Middle frontal gyrus (tissue), 1 donor: Measurements from ENCODE around the gene DPP6.
A peak's percentile ranks its signal among the peaks of the same experiment; 100 is the strongest.

Source experiments
- DNase-seq: peaks from one replicate; pipeline ENCODE4 v3.0.0-alpha.2; 2015; ENCODE audit warnings: low spot score; ENCODE audit errors: extremely low spot score

The DPP6 gene

GRCh38 chr7:154394804-154395203 is 342.6 kb downstream of the DPP6 start:
- no peak for DNase-seq

- DNase-seq: no peak
Measured at GRCh38 chr7:154406312-154406711, 354.1 kb downstream of the DPP6 start.

GRCh38 chr7:154409703-154410311 is 357.6 kb downstream of the DPP6 start:
- DNase-seq: no peak

- DNase-seq: no peak
Measured at GRCh38 chr7:154412105-154412504, 359.9 kb downstream of the DPP6 start.

GRCh38 chr7:154415709-154416399 is 363.7 kb downstream of the DPP6 start:
- no peak for DNase-seq

GRCh38 chr7:154416714-154417113 is 364.5 kb downstream of the DPP6 start:
- DNase-seq: no peak

GRCh38 chr7:154419344-154419743 is 367.1 kb downstream of the DPP6 start:
- no peak for DNase-seq

GRCh38 chr7:154423231-154423630 is 371.0 kb downstream of the DPP6 start:
- DNase-seq: no peak

GRCh38 chr7:154424350-154424749 is 372.2 kb downstream of the DPP6 start:
- no peak for DNase-seq

GRCh38 chr7:154425271-154425670 is 373.1 kb downstream of the DPP6 start:
- no peak for DNase-seq

GRCh38 chr7:154426778-154427177 is 374.6 kb downstream of the DPP6 start:
- no peak for DNase-seq

- DNase-seq: peak; percentile 46
Measured at GRCh38 chr7:154427533-154427932, 375.3 kb downstream of the DPP6 start.

GRCh38 chr7:154429666-154430404 is 377.6 kb downstream of the DPP6 start:
- DNase-seq: no peak

- DNase-seq: no peak
Measured at GRCh38 chr7:154430640-154431039, 378.4 kb downstream of the DPP6 start.

- no peak for DNase-seq
Measured at GRCh38 chr7:154431045-154431444, 378.8 kb downstream of the DPP6 start.

- no peak for DNase-seq
Measured at GRCh38 chr7:154433632-154434598, 381.7 kb downstream of the DPP6 start.

GRCh38 chr7:154436560-154436959 is 384.4 kb downstream of the DPP6 start:
- no peak for DNase-seq

GRCh38 chr7:154437234-154437633 is 385.0 kb downstream of the DPP6 start:
- no peak for DNase-seq

GRCh38 chr7:154438571-154439367 is 386.6 kb downstream of the DPP6 start:
- DNase-seq: no peak

- no peak for DNase-seq
Measured at GRCh38 chr7:154440058-154440457, 387.9 kb downstream of the DPP6 start.

GRCh38 chr7:154440651-154441050 is 388.5 kb downstream of the DPP6 start:
- DNase-seq: no peak
